ENCODE results near the gene FHOD1.

DNA sequence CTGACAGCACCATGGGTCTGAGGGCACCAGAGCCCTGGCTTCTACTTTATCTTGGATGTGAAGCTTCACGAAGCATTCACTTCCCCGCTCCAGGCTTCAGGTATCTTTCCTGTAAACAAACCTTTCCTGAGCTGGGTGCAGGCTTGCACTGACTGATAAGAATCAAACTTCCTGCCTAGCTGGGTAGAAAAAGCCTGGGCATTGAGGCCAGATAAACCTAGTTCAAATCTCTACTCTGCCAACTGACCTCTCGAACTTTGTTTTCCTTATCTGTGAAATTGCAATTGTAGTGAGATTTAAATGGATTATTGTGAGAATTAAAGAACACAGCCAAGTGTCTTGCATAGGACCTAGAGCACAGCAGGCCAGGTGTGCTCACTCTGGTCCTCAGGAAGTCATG lies 23.3 kb downstream of the FHOD1 start:
- TF ChIP-seq, protein P1, sequence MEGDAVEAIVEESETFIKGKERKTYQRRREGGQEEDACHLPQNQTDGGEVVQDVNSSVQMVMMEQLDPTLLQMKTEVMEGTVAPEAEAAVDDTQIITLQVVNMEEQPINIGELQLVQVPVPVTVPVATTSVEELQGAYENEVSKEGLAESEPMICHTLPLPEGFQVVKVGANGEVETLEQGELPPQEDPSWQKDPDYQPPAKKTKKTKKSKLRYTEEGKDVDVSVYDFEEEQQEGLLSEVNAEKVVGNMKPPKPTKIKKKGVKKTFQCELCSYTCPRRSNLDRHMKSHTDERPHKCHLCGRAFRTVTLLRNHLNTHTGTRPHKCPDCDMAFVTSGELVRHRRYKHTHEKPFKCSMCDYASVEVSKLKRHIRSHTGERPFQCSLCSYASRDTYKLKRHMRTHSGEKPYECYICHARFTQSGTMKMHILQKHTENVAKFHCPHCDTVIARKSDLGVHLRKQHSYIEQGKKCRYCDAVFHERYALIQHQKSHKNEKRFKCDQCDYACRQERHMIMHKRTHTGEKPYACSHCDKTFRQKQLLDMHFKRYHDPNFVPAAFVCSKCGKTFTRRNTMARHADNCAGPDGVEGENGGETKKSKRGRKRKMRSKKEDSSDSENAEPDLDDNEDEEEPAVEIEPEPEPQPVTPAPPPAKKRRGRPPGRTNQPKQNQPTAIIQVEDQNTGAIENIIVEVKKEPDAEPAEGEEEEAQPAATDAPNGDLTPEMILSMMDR (IDR thresholded peaks at IDR 0.05), result no peak
- no peak for TF ChIP-seq EP300 (IDR thresholded peaks at IDR 0.05)
- TF ChIP-seq POLR2AphosphoS5 (IDR thresholded peaks at IDR 0.05), result no peak
- no peak for TF ChIP-seq POLR2A (IDR thresholded peaks at IDR 0.05)

All from gastroesophageal sphincter (tissue), 3 donors.